PC-3 (cell line): Measurements from ENCODE around the gene SLC22A4. TPM values are rescaled to one million over a fixed set of nuclear protein-coding genes. Genes with fewer than 3 reads are reported as not detected.

ENCODE experiments used
- ATAC-seq: fragments of 200-7000 bp; cut with Tn5 transposase; 2 replicates; pipeline ENCODE4 v1.9.1; 2020; ENCODE audit warnings: mild to moderate bottlenecking, moderate library complexity
- BruUV-seq: library from RNA; stranded (reverse); fragments of 400-500 nt; replicated peaks from 2 replicates; lab custom pipeline; 2021; lab: Mats Ljungman, UMichigan
- CTCF ChIA-PET: fragments of 300-600 bp; sonication (Branson Sonifier 250); formaldehyde crosslinking; loops from one replicate; lab custom pipeline; 2022; ENCODE audit warnings: antibody characterized with exemption; lab: Charles Lee
- POLR2A ChIA-PET: fragments of 300-600 bp; sonication (Branson Sonifier 250); formaldehyde crosslinking; loops from one replicate; lab custom pipeline; 2022; ENCODE audit warnings: antibody characterized with exemption; ENCODE audit not compliant: unreplicated experiment; lab: Charles Lee
- DNase-seq: peaks from one replicate; pipeline ENCODE4 v3.0.0-alpha.2; 2015
- H2AFZ ChIP-seq: fragments of 300-600 bp; sonication (generic); 2 replicates; pipeline ENCODE4 v1.6.0; 2016; ENCODE audit warnings: antibody characterized with exemption, low read length
- H3F3A ChIP-seq: fragments of 300-600 bp; sonication (generic); one replicate; pipeline ENCODE4 v1.6.0; 2017; ENCODE audit warnings: antibody characterized with exemption, low read length, control low read depth, mild to moderate bottlenecking; ENCODE audit not compliant: unreplicated experiment
- H3K27ac ChIP-seq: fragments of 300-600 bp; sonication (generic); 2 replicates; pipeline ENCODE4 v1.5.1; 2016; ENCODE audit warnings: mild to moderate bottlenecking, low read length
- H3K27me3 ChIP-seq: fragments of 300-600 bp; sonication (generic); 2 replicates; pipeline ENCODE4 v1.6.1; 2016; ENCODE audit warnings: low read length, mixed read lengths
- H3K36me3 ChIP-seq: fragments of 300-600 bp; sonication (generic); 2 replicates; pipeline ENCODE4 v1.6.1; 2016; ENCODE audit warnings: low read depth, mixed run types, low read length, mixed read lengths
- H3K4me1 ChIP-seq: fragments of 300-600 bp; sonication (generic); 2 replicates; pipeline ENCODE4 v1.5.1; 2016; ENCODE audit warnings: low read length; ENCODE audit not compliant: insufficient read depth
- H3K4me2 ChIP-seq: fragments of 300-600 bp; sonication (generic); 2 replicates; pipeline ENCODE4 v1.6.0; 2016; ENCODE audit warnings: low read length
- H3K4me3 ChIP-seq: fragments of 300-600 bp; sonication (generic); 2 replicates; pipeline ENCODE4 v1.5.1; 2016; ENCODE audit warnings: mild to moderate bottlenecking, low read length, mixed read lengths
- H3K79me2 ChIP-seq: fragments of 300-600 bp; sonication (generic); 2 replicates; pipeline ENCODE4 v1.6.1; 2017; ENCODE audit warnings: low read length, mixed read lengths
- H3K9ac ChIP-seq: fragments of 300-600 bp; sonication (generic); 2 replicates; pipeline ENCODE4 v1.6.0; 2016; ENCODE audit warnings: mild to moderate bottlenecking, low read length
- H3K9me2 ChIP-seq: fragments of 300-600 bp; sonication (generic); replicated peaks from 2 replicates; pipeline ENCODE4 v1.6.1; 2016; ENCODE audit warnings: mixed run types, low read length, mixed read lengths
- H3K9me3 ChIP-seq: fragments of 300-600 bp; sonication (generic); 2 replicates; pipeline ENCODE4 v1.6.1; 2016; ENCODE audit warnings: low read length, mixed read lengths
- H4K20me1 ChIP-seq: fragments of 300-600 bp; sonication (generic); 2 replicates; pipeline ENCODE4 v1.6.1; 2016; ENCODE audit warnings: low read length, mixed read lengths
- EZH2 ChIP-seq: fragments of 300-600 bp; sonication (generic); IDR thresholded peaks from one replicate; pipeline ENCODE4 v1.6.1; 2017; ENCODE audit warnings: antibody characterized with exemption, mild to moderate bottlenecking, low read length; ENCODE audit not compliant: unreplicated experiment
- EZH2phosphoT487 ChIP-seq: fragments of 300-600 bp; sonication (generic); IDR thresholded peaks from 2 replicates; pipeline ENCODE4 v1.6.1; 2018; ENCODE audit warnings: mild to moderate bottlenecking, antibody characterized with exemption, low read length, borderline replicate concordance
- intact Hi-C: fragments of 100-400 bp; cut with micrococcal nuclease; formaldehyde crosslinking; loops from 2 replicates; pipeline ENCODE4 v1.9.0; 2023
- microRNA-seq: library from miRNA; unstranded; fragments of <30 nt; microRNA quantifications from one replicate; pipeline ENCODE4 v1.1.0, GENCODE V29; 2020; ENCODE audit not compliant: unreplicated experiment
- total RNA-seq: library from RNA; depleted of rRNA; stranded (reverse); fragments of >200 nt; gene quantifications from 2 replicates; pipeline ENCODE4 v1.2.3, GENCODE V29; 2014; rRNA removed
- TF ChIP-seq, protein P1 (sequence below): fragments of 300-600 bp; sonication (generic); conservative IDR thresholded peaks from 2 replicates; pipeline ENCODE4 v1.5.1; 2017; ENCODE audit warnings: antibody characterized with exemption, low read depth, mild to moderate bottlenecking, low read length

SLC22A4 gene
- total RNA-seq, 1 experiment from 2014 or later: 3.4 TPM

DNA sequence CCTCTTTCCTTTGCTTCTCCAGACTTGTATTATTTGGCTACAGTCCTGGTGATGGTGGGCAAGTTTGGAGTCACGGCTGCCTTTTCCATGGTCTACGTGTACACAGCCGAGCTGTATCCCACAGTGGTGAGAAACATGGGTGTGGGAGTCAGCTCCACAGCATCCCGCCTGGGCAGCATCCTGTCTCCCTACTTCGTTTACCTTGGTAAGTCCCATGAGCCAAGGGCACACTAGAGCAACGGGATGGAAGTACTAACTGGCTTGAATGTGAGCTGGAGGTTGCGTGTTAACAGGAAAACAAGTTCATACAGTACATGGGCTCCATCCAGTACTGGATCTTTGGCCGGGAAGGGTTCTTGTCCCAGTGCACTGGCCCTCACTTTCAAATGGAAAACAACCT lies 98.2 kb downstream of the SLC22A4 start:
- Histone ChIP-seq H3K9ac (no peak overlapping the region), H3K4me1 (peaks cover 36% of the 10 kb centered on the region), H3K9me2 (no peaks in the 10 kb centered on the region), H3F3A (peaks cover 11% of the 10 kb centered on the region), H3K4me3 (no peak overlapping the region), H3K27ac (no peak overlapping the region), H4K20me1 (no peaks in the 10 kb centered on the region), H3K9me3 (no peaks in the 10 kb centered on the region), H3K4me2 (no peak overlapping the region), H3K79me2 (no peaks in the 10 kb centered on the region), H2AFZ (no peak overlapping the region), H3K27me3 (no peaks in the 10 kb centered on the region), H3K36me3 (peaks cover 9% of the 10 kb centered on the region)
- intact Hi-C loops: no loop called here
- POLR2A ChIA-PET: no interaction called here
- TF ChIP-seq EZH2 (no peak), EZH2phosphoT487 (no peak)
- TF ChIP-seq, protein P1, sequence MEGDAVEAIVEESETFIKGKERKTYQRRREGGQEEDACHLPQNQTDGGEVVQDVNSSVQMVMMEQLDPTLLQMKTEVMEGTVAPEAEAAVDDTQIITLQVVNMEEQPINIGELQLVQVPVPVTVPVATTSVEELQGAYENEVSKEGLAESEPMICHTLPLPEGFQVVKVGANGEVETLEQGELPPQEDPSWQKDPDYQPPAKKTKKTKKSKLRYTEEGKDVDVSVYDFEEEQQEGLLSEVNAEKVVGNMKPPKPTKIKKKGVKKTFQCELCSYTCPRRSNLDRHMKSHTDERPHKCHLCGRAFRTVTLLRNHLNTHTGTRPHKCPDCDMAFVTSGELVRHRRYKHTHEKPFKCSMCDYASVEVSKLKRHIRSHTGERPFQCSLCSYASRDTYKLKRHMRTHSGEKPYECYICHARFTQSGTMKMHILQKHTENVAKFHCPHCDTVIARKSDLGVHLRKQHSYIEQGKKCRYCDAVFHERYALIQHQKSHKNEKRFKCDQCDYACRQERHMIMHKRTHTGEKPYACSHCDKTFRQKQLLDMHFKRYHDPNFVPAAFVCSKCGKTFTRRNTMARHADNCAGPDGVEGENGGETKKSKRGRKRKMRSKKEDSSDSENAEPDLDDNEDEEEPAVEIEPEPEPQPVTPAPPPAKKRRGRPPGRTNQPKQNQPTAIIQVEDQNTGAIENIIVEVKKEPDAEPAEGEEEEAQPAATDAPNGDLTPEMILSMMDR: no peak
- DNase-seq (no peak), ATAC-seq (no peak)
- BruUV-seq: no TSS peak
- CTCF ChIA-PET: no interaction called here

DNA sequence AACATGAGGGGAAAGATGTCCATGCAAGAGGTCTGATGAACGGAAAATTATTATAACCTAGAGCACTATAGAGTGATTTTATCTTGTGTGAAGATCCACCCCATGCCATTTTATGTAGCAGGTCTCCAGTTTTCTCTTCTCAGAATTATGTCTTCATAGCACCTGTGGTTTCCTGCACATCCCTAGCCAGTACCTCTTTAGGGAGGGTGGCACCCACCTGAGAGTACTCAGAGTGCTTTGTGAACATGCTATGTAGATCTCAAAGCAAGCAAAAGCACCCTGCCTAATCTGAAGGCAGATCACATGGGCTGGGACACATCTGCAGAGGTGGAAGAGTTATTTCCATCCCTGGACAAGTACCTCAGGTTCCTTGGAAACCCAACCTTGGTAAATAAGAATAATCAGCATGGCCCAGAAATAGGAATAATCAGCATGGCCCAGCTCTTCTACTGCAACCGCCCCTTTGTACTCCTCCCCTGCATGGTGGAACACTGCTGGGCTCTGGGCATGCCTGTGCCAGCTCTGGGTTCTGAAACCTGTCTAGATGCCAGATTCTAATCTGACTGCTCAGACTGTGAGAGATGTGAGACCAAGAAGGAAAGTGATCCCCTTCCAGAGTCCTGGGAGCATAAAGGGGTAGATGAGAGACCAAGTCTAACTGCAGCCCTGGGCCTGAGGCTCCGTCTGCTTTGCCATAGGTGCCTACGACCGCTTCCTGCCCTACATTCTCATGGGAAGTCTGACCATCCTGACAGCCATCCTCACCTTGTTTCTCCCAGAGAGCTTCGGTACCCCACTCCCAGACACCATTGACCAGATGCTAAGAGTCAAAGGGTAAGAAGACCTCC lies 99.0 kb downstream of the SLC22A4 start:
- peaks cover 8% of the 10 kb centered on the region for H3F3A ChIP-seq
- no peak overlapping the region for H3K4me2 ChIP-seq
- H3K4me3 ChIP-seq: no peak overlapping the region
- ChIA-PET CTCF (no interaction called here), POLR2A (no interaction called here)
- no peak for DNase-seq
- TF ChIP-seq EZH2: no peak
- no peak for TF ChIP-seq EZH2phosphoT487
- TF ChIP-seq, protein P1: no peak
- H2AFZ ChIP-seq: no peak overlapping the region
- intact Hi-C loops: no loop called here
- no peaks in the 10 kb centered on the region for H3K79me2 ChIP-seq
- H3K9ac ChIP-seq: no peak overlapping the region
- no peak for ATAC-seq
- BruUV-seq: no TSS peak
- H3K4me1 ChIP-seq: peaks cover 28% of the 10 kb centered on the region
- no peak overlapping the region for H3K27ac ChIP-seq
- no peaks in the 10 kb centered on the region for H3K9me2 ChIP-seq
- no peaks in the 10 kb centered on the region for H3K9me3 ChIP-seq
- H4K20me1 ChIP-seq: no peaks in the 10 kb centered on the region
- H3K36me3 ChIP-seq: peaks cover 9% of the 10 kb centered on the region
- no peaks in the 10 kb centered on the region for H3K27me3 ChIP-seq

Small RNA genes within 50 kb of the gene (microRNA-seq; reads per million reads assigned to microRNA genes)
- gene MIR3936: not detected

Other genes starting within 250 kb of the SLC22A4 start
- not detected in 2 replicates for gene IL3, start 233.7 kb upstream of the SLC22A4 start, total RNA-seq
- 69.9 and 93.6 TPM in 2 replicates for gene CSF2, start 220.6 kb upstream of the SLC22A4 start, total RNA-seq
- 38.7 and 43.6 TPM in 2 replicates for gene P4HA2, start 66.5 kb upstream of the SLC22A4 start, total RNA-seq
- gene PDLIM4, start 36.7 kb upstream of the SLC22A4 start, total RNA-seq: 26.5 and 27.8 TPM in 2 replicates
- 8.2 and 21.8 TPM in 2 replicates for gene SLC22A5, start 75.3 kb downstream of the SLC22A4 start, total RNA-seq
- 21.1 and 23.1 TPM in 2 replicates for gene IRF1, start 196.4 kb downstream of the SLC22A4 start, total RNA-seq
- gene IL5, start 249.1 kb downstream of the SLC22A4 start, total RNA-seq: not detected in 2 replicates